Measurements from ENCODE around the gene PDX1. TPM values are rescaled to one million over a fixed set of nuclear protein-coding genes. Genes with fewer than 3 reads are reported as not detected.

Gene PDX1
- total RNA-seq, 1 experiment from 2014 or later, result not detected

DNA sequence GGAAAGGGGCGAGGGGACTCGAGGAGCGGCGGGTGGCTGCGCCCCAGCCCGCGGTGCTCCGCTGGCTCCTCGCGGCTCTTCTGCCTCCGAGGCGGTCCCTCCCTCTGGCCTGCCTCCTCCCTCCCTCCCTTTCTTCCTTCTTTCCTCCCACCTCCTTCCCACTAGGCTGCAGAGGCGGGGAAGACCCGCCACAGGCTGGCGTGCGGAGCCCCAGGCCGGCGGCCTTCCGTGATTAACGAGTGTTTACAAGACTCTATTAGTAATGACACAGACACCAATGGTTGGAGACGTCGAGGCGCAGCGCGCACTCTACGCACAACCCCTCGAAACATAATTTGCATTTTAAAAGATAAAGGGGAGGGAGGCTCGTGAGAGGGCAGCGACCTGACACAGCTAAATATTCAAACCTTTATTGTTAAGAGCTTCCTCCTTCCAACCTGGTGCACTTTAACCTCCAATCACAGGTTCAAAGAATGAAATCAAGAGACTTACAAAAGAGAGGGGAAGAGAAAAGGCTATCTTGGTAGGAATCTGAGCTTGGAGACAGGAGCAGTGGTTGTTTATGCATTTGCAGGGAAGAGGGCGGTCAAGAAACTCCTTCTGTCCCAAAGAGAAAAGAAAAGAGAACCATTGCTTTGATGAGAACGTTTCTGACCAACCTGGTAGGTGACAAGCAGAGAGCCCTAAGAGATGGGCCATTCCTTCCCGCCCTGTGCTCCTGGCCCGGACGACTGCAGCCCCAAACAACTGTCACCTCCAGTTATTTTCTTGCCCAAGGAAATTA, 49.5 kb downstream of the PDX1 start, which contains the start of gene CDX2:
Gene CDX2 (minus strand): TSS at position 234 of the 784 bp plus-strand sequence. CDS start 309 bp downstream, outside the sequence.
- DNase-seq (ENCODE audit: low read depth), result no peak

DNA sequence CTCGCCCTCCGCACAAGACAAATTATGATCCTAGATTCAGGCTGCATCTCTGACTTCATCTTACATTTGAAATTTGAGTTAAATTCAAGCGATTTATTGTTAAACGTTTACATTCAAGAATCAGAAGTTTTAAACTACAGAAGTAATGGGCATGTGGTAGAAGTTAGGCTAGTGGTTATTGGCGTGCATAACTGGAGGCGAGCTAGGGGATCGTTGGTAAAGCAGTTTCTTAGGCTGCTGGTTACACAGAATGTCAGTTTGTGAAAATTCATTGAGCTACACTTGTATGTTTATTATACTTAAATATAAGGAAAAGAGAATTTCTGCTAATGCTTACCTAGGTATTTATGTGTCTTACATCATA, 50.0 kb downstream of the PDX1 start:
- no peak for DNase-seq (ENCODE audit: low read depth)

DNA sequence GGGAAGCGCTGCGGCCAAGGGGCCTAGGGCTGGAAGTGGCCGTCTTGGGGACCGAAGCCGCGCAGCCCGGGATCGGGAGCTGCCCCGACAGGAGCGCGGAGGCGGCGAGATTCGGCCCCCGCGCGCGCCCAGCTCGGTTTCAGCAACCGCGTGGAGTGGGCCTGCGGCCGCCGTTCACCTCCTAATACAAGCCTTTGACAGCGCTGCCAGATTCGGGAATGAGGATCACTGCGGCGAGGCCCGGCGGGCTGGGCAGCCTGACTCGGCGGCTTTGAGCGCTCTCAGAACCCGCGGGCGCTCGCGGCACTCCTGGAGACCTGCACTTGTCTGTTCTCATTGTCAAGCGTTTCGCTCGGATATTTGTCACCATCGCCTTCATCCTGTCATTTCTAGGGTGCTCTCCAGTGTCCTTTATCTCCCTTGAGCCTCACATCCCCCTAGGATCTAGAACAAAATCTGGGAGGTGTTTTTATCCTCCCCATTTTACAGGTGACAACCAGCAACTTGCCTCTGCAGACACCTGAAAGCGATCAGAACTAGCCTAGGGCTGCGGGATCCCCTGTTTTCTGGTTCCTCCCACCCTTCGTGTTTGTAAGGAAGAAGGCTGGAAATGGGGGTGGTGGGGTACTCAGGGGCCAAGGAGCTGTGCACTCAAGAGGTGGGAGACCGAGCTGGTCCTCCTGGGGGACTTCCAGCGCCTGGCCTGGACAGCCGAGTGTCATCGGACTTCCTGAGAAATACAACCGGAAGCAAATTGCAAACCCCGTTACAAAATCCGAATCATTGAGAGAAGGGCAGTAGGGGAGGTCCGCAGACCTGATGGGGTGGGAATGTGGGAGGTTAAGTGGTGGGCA, 50.8 kb downstream of the PDX1 start:
- DNase-seq (ENCODE audit: low read depth), result no peak

DNA sequence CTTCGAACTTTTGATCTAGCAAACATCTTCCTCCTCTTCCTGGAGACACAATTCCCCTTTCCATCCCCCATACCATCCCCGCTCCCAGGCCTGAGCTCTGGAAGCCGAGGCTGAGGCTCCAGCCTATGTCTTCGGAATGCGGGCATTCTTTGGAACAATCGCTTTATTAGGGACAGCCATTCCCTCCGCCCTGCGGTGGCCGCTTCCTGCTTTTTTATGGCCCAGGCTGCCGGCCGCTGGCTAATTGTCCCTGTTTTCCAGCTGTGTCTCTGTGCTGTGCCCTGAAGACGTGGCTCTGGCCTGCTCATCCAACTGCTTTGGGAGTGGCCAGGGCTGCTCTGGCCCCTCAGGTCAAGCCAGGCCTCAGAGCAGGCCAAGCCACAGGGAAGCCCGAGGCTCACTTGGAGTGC, 51.4 kb downstream of the PDX1 start:
- no peak for DNase-seq (ENCODE audit: low read depth)

DNA sequence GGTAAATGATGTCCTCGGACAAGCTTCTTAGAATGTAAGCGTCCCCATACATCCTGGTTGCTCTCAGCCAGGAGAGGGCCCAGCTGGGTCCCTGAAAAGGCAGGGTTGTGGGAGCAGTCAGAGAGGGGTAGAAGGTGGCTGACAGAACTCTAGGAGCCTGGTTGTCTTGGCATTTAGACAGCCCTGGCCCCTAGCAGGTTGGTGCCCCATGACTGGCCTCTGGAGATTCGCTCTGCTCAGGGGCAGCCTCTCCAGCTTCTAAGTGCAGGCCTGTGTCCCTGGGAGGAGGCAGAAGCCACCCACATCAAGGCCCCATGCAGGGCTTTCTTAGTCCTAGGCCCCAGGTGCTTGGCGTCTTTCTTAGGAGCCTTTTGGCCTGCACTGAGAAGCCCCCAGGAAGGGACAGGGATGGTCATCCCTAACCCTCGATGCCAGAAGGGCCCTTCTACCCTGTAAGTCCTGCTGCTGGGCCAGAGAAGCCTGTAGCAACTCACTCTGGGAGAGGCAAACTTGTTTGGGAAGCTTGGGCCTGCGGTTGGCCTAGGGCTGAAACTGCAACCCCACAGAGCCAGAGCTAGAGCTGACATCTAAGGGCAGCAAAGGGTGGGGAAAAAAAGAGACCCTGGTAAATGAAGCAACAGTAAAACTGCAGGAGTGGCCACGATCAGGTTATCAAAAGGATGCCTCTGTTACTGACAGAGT, 52.1 kb downstream of the PDX1 start:
- DNase-seq (ENCODE audit: low read depth), result no peak

DNA sequence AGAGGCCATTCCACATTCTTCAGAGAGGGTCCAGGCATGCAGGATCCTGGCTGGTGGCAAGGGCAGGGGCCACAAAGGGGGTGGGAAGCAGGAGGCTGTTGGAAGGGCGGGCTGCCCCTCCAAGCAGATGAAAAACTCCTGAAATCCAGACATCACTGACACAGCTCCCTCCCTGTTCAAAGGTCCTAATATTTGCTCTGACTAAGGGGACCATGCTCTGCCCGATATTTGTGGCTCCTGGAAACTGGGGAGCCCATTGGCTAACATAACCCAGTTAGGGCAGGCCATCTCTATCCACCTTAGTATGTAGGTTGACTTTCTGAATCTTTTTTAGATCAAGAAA, 52.6 kb downstream of the PDX1 start:
- no peak for DNase-seq (ENCODE audit: low read depth)

DNA sequence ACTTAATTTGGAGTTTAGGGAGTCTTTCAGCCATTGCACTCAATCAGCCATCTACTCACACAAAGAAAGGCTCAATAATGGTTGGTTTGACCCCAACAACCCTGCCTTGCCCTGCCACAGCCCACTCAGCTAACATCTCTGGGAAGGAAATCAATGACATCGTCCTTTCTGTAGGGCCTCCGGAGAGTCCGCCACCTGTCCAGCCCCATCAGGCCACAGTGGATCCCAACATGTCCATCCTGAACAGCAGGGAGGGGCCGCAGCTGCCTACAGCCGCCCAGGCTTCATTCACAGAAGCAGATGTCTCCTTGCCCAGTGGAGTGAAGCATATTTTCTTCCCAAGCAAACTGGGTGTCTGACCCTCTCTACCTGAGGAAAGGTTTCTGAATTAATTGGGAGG, 53.5 kb downstream of the PDX1 start:
- no peak for DNase-seq (ENCODE audit: low read depth)

DNA sequence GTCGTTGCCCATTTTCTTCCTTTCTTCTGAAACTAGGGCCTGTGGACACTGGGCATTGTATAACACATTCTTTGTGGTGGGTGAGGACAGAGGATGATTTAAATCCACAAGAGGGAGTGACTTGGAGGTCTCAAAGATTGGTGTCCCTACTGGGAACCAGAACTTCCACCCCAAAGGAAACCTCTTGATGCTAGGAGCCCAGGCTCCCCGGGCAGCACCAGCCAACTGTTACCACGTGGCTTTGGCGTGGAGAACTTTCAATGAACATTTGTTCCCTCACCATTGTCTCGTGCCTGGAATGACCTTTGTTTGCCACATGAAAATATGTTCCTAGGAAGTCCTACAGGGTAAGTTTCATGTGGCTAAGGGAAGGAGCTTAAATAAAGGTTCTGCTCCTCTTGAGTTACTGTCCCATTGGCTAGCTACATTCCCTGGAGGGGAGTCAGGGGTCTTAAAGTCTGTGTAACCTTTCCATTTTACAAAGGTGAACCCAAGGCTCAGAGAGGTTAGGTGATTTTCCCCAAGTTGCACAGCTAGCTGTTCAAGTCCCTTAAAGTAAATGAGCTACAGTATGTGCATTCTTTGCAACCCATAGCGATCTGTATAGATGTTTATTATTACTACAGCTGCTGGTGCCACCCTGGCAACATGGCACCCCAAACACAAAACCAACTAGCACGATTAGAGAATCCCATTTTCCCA, 54.3 kb downstream of the PDX1 start:
- DNase-seq (ENCODE audit: low read depth), result no peak

Small RNAs within 50 kb of the gene (small RNA-seq; reads per million reads assigned to genes)
- gene ATP5F1EP2, result not detected

Other genes starting within 250 kb of the PDX1 start
- gene GSX1, start 127.5 kb upstream of the PDX1 start, total RNA-seq (2014; rRNA removed; shearing (Covaris generic)), result not detected in 2 replicates
- not detected in 2 replicates for gene CDX2, start 49.3 kb downstream of the PDX1 start, total RNA-seq (2014; rRNA removed; shearing (Covaris generic))
- not detected in 2 replicates for gene URAD, start 68.7 kb downstream of the PDX1 start, total RNA-seq (2014; rRNA removed; shearing (Covaris generic))
- gene FLT3, start 180.6 kb downstream of the PDX1 start, total RNA-seq (2014; rRNA removed; shearing (Covaris generic)), result not detected in 2 replicates
- gene PAN3, start 218.5 kb downstream of the PDX1 start, total RNA-seq (2014; rRNA removed; shearing (Covaris generic)), result 8.1 and 14.1 TPM in 2 replicates

Data from HT1080 (cell line).